BLaER1 treated with 17β-estradiol and CSF1 and Interleukin-3, amounts not matched to agents 10 nM and 100 nM (cell line): ENCODE data around the gene IGLON5.

Source experiments
- H3K27ac ChIP-seq, 11 experiments: shearing (Covaris generic); formaldehyde crosslinking; 2 replicates each; pipeline ENCODE4 v1.8.1; 2022
- H3K27me3 ChIP-seq, 11 experiments: shearing (Covaris generic); formaldehyde crosslinking; 2 replicates each; pipeline ENCODE4 v1.8.1; 2022
- H3K36me3 ChIP-seq, 11 experiments: shearing (Covaris generic); formaldehyde crosslinking; 2 replicates each; pipeline ENCODE4 v1.8.1; 2022
- H3K4me1 ChIP-seq, 10 experiments: shearing (Covaris generic); formaldehyde crosslinking; 2 replicates each; pipeline ENCODE4 v1.8.1; 2022
- H3K4me2 ChIP-seq, 11 experiments: shearing (Covaris generic); formaldehyde crosslinking; 2 replicates each; pipeline ENCODE4 v1.8.1; 2022
- H3K4me3 ChIP-seq, 10 experiments: shearing (Covaris generic); formaldehyde crosslinking; 2 replicates each; pipeline ENCODE4 v1.8.1; 2022
- H3K9ac ChIP-seq, 11 experiments: shearing (Covaris generic); formaldehyde crosslinking; 2 replicates each; pipeline ENCODE4 v1.8.1; 2022
- H3K9me3 ChIP-seq, 11 experiments: shearing (Covaris generic); formaldehyde crosslinking; replicated peaks in 1 of 11; 2 replicates each; pipeline ENCODE4 v1.8.1; 2022
- H4K20me1 ChIP-seq, 11 experiments: shearing (Covaris generic); formaldehyde crosslinking; 2 replicates each; pipeline ENCODE4 v1.8.1; 2022
- Cebpa-rat ChIP-seq, 11 experiments: shearing (Covaris generic); IDR thresholded peaks; 2 replicates each; pipeline ENCODE4 v1.8.1; 2022

IGLON5 gene

DNA sequence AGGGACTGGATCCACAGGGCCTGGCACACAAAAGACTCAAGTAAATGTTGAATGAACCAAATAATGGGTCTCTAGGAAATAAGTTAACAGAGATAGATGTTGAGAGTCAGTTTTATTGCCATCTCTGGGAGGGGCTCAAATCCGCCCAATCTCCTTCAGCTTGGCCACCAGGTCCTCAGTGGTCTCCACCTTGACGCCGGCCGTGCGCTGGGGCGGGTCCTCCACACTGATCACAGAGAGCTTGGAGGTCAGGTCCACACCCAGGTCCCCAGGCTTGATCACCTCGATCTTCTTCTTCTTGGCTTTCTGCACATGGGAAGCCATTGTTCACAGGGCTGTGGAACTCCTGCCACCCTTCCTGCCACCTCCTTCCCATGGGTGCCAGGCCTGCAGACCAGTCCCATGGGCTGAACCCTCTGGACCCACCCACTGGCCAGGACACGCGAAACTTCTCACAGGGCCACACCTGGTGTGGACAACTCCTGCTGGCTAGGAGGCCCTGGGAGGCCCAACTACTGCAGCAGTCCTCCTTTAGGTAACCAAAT, 33.7 kb downstream of the IGLON5 start:
- Histone ChIP-seq H3K4me3 (no peak overlapping the region), H4K20me1 (peaks cover 0 to 5% (median 0%) of the 10 kb centered on the region in 11 experiments; a peak in 1 of 22 replicates), H3K27me3 (peaks cover 0 to 16% (median 11%) of the 10 kb centered on the region in 11 experiments; a peak in 18 of 22 replicates), H3K36me3 (peaks cover 17 to 62% (median 42%) of the 10 kb centered on the region in 11 experiments), H3K9ac (no peak overlapping the region), H3K4me1 (peaks cover 19 to 34% (median 26%) of the 10 kb centered on the region in 10 experiments; a peak in 18 of 20 replicates), H3K9me3 (no peaks in the 10 kb centered on the region), H3K27ac (no peak overlapping the region), H3K4me2 (peak overlapping the region in 5 of 11 experiments; percentile 1 to 49 (median 25); a peak in 6 of 22 replicates)
- no peak for TF ChIP-seq Cebpa-rat (IDR thresholded peaks at IDR 0.05)

DNA sequence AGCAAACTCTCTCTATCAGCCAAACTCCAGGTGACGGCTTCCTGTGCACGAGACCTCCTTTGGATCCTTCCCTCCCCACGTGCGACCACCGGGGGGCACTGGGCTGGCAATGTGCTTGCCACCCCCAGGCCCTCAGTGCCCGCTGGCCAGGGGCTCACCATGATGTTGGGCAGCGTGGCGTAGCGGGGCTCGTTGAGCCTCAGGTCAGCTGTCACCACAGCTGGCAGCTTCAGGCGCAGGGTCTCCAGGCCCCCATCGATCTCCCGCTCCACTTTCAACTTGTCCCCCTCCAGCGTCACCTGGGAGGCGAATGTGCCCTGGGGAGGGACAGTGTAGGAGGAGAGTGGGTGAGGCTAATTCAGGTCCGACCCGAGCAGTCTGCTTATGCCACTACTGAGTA, 35.3 kb downstream of the IGLON5 start:
- H3K27ac ChIP-seq: no peak overlapping the region
- H3K9me3 ChIP-seq: no peaks in the 10 kb centered on the region; a peak in 1 of 22 replicates
- no peak overlapping the region for H3K4me2 ChIP-seq
- H3K36me3 ChIP-seq: peaks cover 32 to 78% (median 57%) of the 10 kb centered on the region in 11 experiments
- no peak overlapping the region for H3K9ac ChIP-seq
- 0 out of 22 replicates have a peak, but pooled peaks cover 0 to under 1% (median 0%) of the 10 kb centered on the region in 11 experiments for H3K27me3 ChIP-seq
- H3K4me1 ChIP-seq: peaks cover 6 to 33% (median 22%) of the 10 kb centered on the region in 10 experiments; a peak in 18 of 20 replicates
- TF ChIP-seq Cebpa-rat (IDR thresholded peaks at IDR 0.05): no peak
- no peak overlapping the region for H3K4me3 ChIP-seq
- H4K20me1 ChIP-seq: peaks cover 0 to 5% (median 0%) of the 10 kb centered on the region in 11 experiments; a peak in 1 of 22 replicates

DNA sequence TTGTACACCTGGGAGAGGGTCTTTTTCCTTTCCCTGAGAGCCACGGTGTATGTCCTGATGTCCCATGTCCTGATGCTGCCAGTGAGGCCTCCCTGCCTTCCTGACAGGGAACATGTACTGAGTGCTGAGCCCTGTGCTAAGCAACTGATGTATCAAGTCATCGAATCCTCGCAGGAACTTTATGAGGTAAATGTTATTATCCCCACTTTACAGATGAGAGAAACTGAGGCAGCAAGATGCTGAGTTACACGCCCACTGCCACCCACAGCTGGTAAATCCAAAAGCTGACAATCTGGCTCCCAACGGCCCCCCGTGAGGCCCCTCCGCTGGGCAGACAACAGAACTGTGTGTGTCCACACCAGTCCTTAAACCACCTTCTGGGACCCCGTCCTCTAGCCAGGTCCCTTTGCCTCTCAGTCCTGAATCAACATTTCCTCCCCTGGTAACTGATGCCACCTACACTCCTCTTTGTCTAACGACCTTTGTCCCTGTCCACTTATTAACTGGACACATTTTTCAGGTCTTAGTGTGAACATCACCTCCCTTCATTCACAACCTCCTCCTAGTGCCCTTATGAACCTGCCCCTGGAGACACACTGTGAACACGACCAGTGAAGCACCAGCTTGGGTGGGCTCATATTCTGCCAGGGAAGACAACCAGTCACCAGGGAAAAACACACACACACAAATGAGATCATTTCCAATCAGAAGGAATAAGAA, 35.9 kb downstream of the IGLON5 start:
- peaks cover 36 to 84% (median 63%) of the 10 kb centered on the region in 11 experiments for H3K36me3 ChIP-seq
- H3K9ac ChIP-seq: no peak overlapping the region
- no peaks in the 10 kb centered on the region for H3K27me3 ChIP-seq
- TF ChIP-seq Cebpa-rat (IDR thresholded peaks at IDR 0.05): no peak
- no peak overlapping the region for H3K27ac ChIP-seq
- H3K4me3 ChIP-seq: no peak overlapping the region
- H3K4me1 ChIP-seq: peaks cover 0 to 33% (median 20%) of the 10 kb centered on the region in 10 experiments; a peak in 17 of 20 replicates
- no peaks in the 10 kb centered on the region; a peak in 1 of 22 replicates for H3K9me3 ChIP-seq
- peaks cover 0 to 5% (median 0%) of the 10 kb centered on the region in 11 experiments; a peak in 1 of 22 replicates for H4K20me1 ChIP-seq
- no peak overlapping the region for H3K4me2 ChIP-seq

DNA sequence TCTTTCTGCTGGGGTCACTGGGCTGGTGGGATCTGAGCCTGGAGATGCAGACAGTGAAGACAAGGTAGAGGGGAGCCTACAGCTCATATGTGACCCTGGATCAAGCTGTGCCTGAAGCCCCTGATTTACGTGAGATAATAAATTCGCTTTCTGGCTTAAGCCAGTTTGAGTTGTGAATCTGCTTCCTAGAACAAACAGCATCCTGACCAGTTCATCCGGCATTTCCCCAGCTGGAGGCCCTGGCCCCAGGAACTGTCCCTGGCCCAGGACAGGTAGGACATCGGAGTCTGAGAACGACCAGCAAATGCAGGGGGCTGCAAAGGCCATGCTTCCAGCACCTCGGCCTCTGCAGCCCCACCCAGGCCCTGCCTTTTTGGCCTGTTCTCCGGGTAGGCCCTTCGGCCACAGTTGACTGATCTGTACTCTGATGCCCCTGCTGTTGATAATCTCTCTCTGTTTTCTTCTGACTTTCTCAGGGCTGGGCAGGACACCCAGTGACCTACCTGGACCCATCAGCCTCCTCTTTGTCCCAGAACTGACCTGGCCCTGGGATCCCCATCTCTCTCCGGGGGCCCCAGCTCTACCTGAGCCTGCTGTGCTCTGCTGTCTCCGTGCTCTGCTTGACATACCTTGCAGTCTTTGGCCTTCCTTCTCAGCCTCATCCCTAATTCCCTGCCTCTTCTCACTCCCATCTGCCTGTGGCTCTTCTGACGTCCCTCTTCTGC, 40.0 kb downstream of the IGLON5 start:
- H3K4me2 ChIP-seq: peak overlapping the region in 4 of 11 experiments; percentile 2 to 29 (median 16); a peak in 4 of 22 replicates
- TF ChIP-seq Cebpa-rat (IDR thresholded peaks at IDR 0.05): no peak
- H3K9ac ChIP-seq: no peak overlapping the region; a peak in 2 of 22 replicates
- H3K36me3 ChIP-seq: peaks cover 22 to 72% (median 56%) of the 10 kb centered on the region in 11 experiments
- H3K27me3 ChIP-seq: no peaks in the 10 kb centered on the region
- peaks cover 0 to 17% (median 4%) of the 10 kb centered on the region in 10 experiments; a peak in 10 of 20 replicates for H3K4me1 ChIP-seq
- H3K27ac ChIP-seq: peak overlapping the region in 7 of 11 experiments; percentile 19 to 66 (median 45); a peak in 11 of 22 replicates
- H4K20me1 ChIP-seq: peaks cover 0 to 7% (median 0%) of the 10 kb centered on the region in 11 experiments; a peak in 3 of 22 replicates
- no peaks in the 10 kb centered on the region; a peak in 1 of 22 replicates for H3K9me3 ChIP-seq
- H3K4me3 ChIP-seq: no peak overlapping the region

DNA sequence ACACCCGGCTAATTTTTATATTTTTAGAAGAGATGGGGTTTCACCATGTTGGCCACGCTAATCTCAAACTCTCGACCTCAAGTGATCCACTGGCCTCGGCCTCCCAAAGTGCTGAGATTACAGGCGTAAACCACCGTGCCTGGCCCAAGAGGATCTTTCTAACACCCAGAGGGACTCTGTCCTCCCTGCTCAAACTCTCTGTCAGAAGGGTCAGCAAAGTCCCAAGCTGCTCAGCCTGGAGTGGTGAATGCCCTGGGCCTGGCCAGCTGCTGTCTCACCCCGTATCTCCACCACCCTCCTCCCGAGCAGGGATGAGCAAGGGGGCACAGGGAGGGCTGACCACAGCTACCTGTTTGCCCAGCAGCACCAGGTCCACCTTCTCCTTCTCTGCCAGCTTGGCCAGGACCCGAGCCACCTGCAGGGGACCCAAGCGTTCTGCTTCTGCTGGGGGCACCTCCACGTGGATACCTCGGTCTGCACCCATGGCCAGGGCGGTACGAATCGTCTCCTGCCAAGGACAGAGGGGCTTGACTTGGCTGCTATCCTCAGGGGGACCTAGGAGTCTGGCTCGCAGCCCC, 41.4 kb downstream of the IGLON5 start:
- Histone ChIP-seq H3K9ac (no peak overlapping the region), H3K27ac (no peak overlapping the region; a peak in 1 of 22 replicates), H3K4me3 (no peak overlapping the region), H3K9me3 (no peaks in the 10 kb centered on the region; a peak in 1 of 22 replicates), H3K4me2 (no peak overlapping the region), H3K4me1 (peaks cover 0 to 19% (median 4%) of the 10 kb centered on the region in 10 experiments; a peak in 11 of 20 replicates), H3K27me3 (no peaks in the 10 kb centered on the region), H3K36me3 (peaks cover 22 to 63% (median 44%) of the 10 kb centered on the region in 11 experiments), H4K20me1 (peaks cover 0 to 7% (median 0%) of the 10 kb centered on the region in 11 experiments; a peak in 3 of 22 replicates)
- TF ChIP-seq Cebpa-rat (IDR thresholded peaks at IDR 0.05): no peak

DNA sequence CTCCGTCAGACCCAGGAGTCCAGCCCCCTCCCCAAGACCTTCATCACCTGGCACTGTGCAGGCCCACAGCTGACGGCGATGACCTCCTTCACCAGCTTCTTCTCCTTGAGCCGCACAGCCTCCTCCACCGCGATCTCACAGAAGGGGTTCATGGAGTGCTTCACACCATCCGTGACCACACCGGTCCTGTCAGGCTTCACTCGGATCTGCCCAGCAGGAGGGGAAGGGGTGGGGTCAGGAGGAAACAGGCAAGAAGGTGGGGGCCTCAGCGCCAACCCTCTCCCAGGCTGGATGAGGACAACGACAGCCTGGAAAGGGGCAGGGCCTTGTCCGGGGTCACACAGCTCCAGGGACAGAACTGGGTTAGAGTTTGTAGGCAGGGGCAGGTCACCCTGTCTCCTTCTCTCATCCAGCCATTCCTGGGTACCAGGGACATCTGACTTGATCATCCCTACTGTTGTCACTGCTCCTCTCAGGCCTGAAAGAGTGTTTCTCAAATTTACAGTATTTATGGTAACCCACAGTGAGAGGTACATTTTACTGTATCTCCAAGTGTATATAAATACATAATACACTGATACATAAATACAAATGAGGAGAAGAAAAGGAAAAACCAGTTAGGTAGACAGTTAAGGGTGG, 42.8 kb downstream of the IGLON5 start:
- Histone ChIP-seq H3K36me3 (peaks cover 22 to 55% (median 39%) of the 10 kb centered on the region in 11 experiments), H3K27me3 (no peaks in the 10 kb centered on the region), H3K9me3 (no peaks in the 10 kb centered on the region; a peak in 1 of 22 replicates), H3K4me2 (no peak overlapping the region), H3K4me3 (no peak overlapping the region), H4K20me1 (peaks cover 0 to 8% (median 0%) of the 10 kb centered on the region in 11 experiments; a peak in 3 of 22 replicates), H3K27ac (peak overlapping the region in 2 of 11 experiments; percentile 18 to 40; a peak in 2 of 22 replicates), H3K4me1 (peaks cover 4 to 25% (median 7%) of the 10 kb centered on the region in 10 experiments; a peak in 12 of 20 replicates), H3K9ac (no peak overlapping the region; a peak in 1 of 22 replicates)
- TF ChIP-seq Cebpa-rat (IDR thresholded peaks at IDR 0.05): no peak

DNA sequence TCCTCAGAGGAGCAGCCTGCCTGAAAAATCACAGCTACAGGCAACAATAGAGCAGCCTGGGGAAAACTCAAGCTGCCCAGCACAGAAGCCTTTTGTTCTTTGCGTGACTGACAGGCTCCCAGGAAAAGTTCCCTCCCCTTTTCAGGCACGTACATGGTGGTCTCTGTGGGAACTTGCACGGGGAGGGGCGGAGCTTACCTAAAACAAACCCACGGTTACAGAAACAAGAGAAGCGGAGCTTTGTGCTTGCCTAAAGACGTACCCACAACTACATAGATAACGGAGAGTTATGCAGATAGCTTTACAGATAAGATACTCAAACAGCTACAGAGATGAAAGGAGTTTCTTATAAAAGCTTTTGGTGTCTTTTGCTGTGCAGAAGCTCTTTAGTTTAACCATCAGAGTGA, 43.3 kb downstream of the IGLON5 start:
- H3K9me3 ChIP-seq: no peaks in the 10 kb centered on the region; a peak in 1 of 22 replicates
- H3K27me3 ChIP-seq: no peaks in the 10 kb centered on the region
- no peak overlapping the region; a peak in 1 of 22 replicates for H3K9ac ChIP-seq
- H3K36me3 ChIP-seq: peaks cover 22 to 50% (median 34%) of the 10 kb centered on the region in 11 experiments
- H4K20me1 ChIP-seq: peaks cover 0 to 8% (median 0%) of the 10 kb centered on the region in 11 experiments; a peak in 3 of 22 replicates
- no peak overlapping the region for H3K4me2 ChIP-seq
- peaks cover 4 to 25% (median 7%) of the 10 kb centered on the region in 10 experiments; a peak in 12 of 20 replicates for H3K4me1 ChIP-seq
- no peak overlapping the region for H3K4me3 ChIP-seq
- H3K27ac ChIP-seq: peak overlapping the region in 1 of 11 experiments; percentile 40; a peak in 1 of 22 replicates
- no peak for TF ChIP-seq Cebpa-rat (IDR thresholded peaks at IDR 0.05)
